ENCODE measurements around the gene C9orf50. TPM values are rescaled to one million over a fixed set of nuclear protein-coding genes. Genes with fewer than 3 reads are reported as not detected.

C9orf50 gene
- total and polyA plus RNA-seq, 2 donors = 0.28 TPM; not detected in 1

DNA sequence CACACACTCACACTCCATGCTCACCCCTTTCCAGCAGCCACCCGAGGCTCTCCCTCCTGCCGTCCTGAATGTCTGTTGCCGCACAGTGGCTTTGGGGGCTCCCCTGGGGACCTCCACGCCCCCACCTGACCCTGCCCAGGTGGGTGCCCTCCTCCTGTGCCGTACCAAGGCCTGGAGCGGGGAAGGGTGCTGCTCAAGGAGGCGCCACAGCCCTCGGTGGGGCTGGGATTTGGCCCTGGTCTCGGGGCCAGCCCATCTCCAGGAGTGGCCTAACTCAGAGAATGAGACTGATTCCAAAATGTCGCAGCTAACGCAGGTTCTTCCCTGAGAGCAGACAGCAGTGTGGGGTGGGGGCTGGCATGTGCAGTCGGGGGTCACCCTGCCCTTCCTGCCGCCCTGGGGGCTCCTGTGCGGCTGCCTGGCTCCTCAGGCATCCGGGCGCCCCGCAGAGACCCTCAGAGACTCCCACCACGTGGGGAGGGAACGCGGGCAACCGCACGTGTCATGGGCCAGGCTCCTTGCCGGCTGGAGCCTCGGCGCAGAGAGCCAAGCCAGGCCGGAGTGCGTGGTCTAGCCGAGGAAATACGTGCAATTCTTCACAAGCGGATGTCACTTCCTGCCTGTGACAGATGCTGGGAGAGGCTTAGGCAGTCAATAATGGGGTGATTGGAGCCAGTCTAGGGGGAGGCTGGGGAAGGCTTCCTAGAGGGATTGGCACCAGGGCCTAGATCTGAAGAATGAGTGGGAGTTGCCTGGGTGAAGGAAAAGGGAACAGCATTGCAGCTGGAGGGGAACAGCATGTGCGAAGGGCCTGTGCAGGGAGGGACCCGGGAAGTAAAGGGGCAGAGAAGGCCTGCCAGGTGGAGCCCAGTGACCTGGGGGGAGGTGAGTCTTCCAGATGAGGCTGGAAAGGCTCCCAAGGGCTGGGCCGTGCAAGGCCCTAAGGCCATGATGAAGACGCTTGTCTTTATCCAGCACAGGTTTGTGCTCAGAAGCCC is 44.1 kb downstream of the C9orf50 start:
- H3K4me3 ChIP-seq (ENCODE audit: low read depth, low read length) = no peak overlapping the region
- DNase-seq (ENCODE audit: extremely low spot score) = no peak
- H3K4me1 ChIP-seq (ENCODE audit: insufficient read depth) = no peaks in the 10 kb centered on the region
- 74% methylated on average over 34 of the region's 34 CpGs for WGBS
- no peaks in the 10 kb centered on the region for H3K36me3 ChIP-seq (ENCODE audit: insufficient read depth)
- H3K27ac ChIP-seq (ENCODE audit: low read depth) = no peak overlapping the region

DNA sequence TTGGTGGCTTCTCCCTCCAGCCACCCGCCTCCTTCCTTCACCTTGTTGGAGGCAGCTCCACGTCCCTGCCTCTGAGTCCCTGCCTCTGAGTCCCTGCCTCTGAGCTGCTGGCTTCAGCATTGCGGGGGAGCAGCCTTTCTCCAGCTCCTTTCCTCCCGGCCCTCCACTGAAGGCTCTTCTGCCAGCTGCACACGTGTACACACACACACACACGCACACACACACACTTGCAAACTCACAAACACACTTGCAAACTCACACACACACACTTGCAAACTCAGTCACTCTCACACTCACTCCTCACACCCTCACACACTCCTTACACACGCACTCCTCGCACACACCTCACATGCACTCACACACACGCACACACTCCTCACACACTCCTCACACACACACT is 45.1 kb downstream of the C9orf50 start:
- no peaks in the 10 kb centered on the region for H3K4me1 ChIP-seq (ENCODE audit: insufficient read depth)
- DNase-seq (ENCODE audit: extremely low spot score) = no peak
- H3K27ac ChIP-seq (ENCODE audit: low read depth) = no peak overlapping the region
- H3K4me3 ChIP-seq (ENCODE audit: low read depth, low read length) = no peak overlapping the region
- 65% methylated on average over 9 of the region's 9 CpGs for WGBS
- H3K36me3 ChIP-seq (ENCODE audit: insufficient read depth) = no peaks in the 10 kb centered on the region

DNA sequence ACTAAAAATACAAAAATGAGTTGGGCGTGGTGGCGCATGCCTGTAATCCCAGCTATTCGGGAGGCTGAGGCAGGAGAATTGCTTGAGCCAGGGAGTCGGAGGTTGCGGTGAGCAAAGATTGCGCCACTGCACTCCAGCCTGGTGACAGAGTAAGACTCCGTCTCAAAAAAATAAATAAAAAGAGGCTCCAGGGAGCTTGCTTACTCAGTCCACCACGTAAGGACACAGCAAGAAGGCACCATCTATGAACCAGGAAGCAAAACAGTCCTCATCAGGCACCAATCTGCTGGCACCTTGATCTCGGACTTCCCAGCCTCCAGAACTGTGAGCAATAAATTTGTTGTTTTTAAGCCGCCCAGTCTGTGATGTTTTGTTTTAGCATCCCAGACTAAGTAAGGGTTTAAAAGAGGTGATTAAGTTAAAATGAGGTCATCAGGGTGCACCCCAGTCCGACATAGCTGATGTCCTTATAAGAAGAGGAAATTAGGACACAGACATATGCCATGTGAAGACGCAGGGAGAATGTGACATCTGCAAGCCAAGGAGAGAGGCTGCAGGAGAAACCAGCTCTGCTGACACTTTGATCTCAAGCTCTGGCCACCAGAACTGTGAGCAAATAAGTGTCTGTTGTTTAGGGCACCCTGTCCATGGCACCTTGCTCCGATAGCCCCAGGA is 45.9 kb downstream of the C9orf50 start:
- H3K4me3 ChIP-seq (ENCODE audit: low read depth, low read length) = no peak overlapping the region
- WGBS = 62% methylated on average over 13 of the region's 13 CpGs
- DNase-seq (ENCODE audit: extremely low spot score) = no peak
- H3K27ac ChIP-seq (ENCODE audit: low read depth) = no peak overlapping the region
- no peaks in the 10 kb centered on the region for H3K4me1 ChIP-seq (ENCODE audit: insufficient read depth)
- H3K36me3 ChIP-seq (ENCODE audit: insufficient read depth) = no peaks in the 10 kb centered on the region

DNA sequence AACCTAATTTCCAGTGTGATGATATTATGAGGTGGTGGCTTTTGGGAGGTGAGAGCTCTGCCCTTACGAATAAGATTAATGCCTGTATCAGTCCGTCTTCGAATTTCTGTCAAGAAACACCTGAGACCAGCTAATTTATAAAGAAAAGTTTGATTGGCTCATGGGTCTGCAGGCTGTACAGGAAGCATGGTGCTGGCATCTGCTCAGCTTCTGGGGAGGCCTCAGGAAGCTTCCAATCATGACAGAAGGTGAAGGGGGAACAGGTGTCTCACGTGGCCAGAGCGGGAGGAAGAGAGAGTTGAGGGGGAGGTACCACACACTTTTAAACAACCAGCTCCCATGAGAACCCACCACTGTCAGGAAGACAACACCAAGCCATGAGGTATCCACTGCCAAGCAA is 46.9 kb downstream of the C9orf50 start:
- no peak overlapping the region for H3K4me3 ChIP-seq (ENCODE audit: low read depth, low read length)
- DNase-seq (ENCODE audit: extremely low spot score) = no peak
- H3K36me3 ChIP-seq (ENCODE audit: insufficient read depth) = no peaks in the 10 kb centered on the region
- no peak overlapping the region for H3K27ac ChIP-seq (ENCODE audit: low read depth)
- H3K4me1 ChIP-seq (ENCODE audit: insufficient read depth) = peaks cover 1% of the 10 kb centered on the region
- WGBS = 95% methylated on average over 5 of the region's 5 CpGs

DNA sequence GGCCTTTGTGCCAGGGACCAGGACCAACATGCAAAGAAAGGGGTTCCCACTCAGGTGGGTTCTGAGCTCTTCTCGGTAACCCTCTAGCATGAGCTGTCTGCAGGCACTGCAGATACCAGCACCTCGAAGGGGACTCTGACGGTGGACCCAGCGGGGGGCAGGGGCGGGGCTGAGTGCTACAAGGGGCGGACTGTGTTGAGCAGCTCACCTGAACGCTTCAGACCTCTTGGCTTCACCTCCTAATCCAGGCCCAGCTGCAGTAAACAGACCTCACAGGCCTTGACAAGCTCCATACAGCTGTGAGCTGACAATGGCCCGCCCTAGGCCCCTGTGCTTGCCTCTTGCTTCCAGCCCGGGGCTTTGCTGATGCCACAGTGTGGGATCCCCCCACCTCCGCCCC is 48.4 kb downstream of the C9orf50 start:
- no peak for DNase-seq (ENCODE audit: extremely low spot score)
- 84% methylated on average over 10 of the region's 10 CpGs for WGBS
- peaks cover 1% of the 10 kb centered on the region for H3K4me1 ChIP-seq (ENCODE audit: insufficient read depth)
- H3K36me3 ChIP-seq (ENCODE audit: insufficient read depth) = no peaks in the 10 kb centered on the region
- H3K27ac ChIP-seq (ENCODE audit: low read depth) = no peak overlapping the region
- H3K4me3 ChIP-seq (ENCODE audit: low read depth, low read length) = no peak overlapping the region

DNA sequence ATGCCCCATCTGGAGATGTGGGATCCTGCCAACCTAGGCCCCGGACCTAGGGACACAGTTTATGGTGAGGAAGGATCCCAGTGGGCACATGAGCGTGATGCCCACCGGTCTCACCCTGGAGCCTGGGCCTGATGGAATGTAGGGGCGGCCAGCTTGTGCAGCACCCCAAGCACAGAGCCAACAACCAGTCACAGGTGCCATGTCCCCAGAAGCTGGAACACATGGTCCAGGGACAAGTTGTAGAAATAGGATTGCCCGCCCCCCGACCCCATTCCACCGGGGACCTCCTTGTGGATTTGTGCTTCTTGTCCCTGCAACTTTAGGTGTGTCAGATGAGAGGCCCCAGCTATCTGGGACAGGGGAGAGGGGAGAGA is 48.9 kb downstream of the C9orf50 start:
- 95% methylated on average over 7 of the region's 7 CpGs for WGBS
- Histone ChIP-seq H3K36me3 (ENCODE audit: insufficient read depth) (no peaks in the 10 kb centered on the region), H3K27ac (ENCODE audit: low read depth) (no peak overlapping the region), H3K4me1 (ENCODE audit: insufficient read depth) (peaks cover 1% of the 10 kb centered on the region), H3K4me3 (ENCODE audit: low read depth, low read length) (no peak overlapping the region)
- DNase-seq (ENCODE audit: extremely low spot score) = no peak

DNA sequence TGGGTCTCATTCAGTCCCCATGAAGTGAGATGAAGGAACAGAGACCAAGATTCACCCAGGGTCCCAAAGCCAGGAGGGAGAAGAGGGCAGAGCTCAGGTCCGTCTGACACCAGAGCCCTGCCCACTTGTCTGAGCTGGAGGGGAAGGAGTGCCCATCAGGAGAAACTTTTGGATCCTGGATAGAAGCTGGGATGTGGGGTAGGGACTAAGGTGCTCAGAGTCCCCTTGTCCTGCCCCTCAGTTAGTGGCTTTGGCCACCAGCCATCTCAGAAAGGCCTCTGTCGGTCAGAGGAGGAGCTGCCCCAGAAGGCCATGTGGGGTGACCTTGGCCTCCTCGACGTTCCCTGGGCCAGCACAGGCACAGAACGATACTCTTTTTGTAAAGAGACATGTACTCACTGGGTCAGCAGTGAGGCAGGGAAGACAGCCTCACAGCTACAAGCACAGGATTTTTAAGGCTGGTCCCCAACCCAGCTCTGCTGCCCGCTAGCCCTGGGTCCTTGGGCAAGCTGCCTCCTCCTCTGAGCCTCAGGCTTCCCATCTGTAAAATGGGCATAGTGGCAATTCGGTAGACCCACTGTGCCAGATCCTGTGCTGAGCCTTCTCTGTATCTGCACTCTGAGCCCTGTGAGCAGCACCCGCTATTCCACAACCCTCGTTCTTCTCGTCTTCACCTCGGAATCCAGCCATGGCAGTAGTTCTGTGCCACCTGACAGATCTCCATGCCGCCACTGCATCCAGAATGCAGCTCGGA is 49.4 kb downstream of the C9orf50 start:
- H3K27ac ChIP-seq (ENCODE audit: low read depth) = no peak overlapping the region
- peaks cover 1% of the 10 kb centered on the region for H3K4me1 ChIP-seq (ENCODE audit: insufficient read depth)
- H3K36me3 ChIP-seq (ENCODE audit: insufficient read depth) = no peaks in the 10 kb centered on the region
- H3K4me3 ChIP-seq (ENCODE audit: low read depth, low read length) = no peak overlapping the region
- WGBS = 76% methylated on average over 13 of the region's 13 CpGs
- no peak for DNase-seq (ENCODE audit: extremely low spot score)

DNA sequence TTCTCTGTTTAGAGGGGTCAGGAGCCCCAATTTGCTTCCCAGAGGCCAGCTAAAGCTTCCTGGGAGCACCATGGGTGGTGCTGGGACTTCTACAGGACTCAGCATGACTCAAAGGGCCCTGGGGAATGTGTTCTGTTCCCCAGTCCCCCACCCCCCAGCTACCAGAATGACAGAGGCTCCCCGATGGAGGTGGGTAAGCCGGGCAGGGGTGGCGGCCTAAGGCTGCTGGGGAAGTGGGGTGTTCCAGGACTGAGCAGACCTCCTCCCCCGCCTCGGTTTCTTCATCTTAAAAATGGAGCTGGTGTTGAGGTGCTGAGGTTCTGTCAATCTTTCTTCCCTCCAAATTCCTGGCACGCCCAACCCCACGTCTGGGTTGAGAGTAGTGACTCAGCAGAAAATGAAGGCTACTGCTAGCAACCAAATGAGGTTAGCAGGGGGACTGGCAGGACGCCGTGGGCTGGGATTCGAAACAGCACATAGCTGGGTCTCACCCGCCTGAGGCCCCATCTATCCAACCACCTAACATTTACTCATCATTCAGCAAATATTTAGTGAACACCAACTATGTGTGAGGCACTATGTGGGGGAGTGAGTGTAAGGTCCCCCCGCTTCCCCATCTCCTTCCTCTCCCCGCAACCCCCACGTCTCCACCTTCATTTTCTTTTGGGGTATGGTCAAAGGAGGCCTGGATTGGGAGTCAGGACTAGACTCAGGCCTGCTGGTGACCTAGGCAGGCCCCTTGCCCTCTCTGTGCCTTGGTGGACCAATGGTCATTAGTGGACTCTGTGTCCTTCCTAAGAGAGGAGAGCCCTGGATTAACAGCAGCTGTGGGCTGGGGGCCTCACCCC is 50.2 kb downstream of the C9orf50 start:
- Histone ChIP-seq H3K36me3 (ENCODE audit: insufficient read depth) (no peaks in the 10 kb centered on the region), H3K4me3 (ENCODE audit: low read depth, low read length) (no peak overlapping the region), H3K27ac (ENCODE audit: low read depth) (peak overlapping the region; percentile 35), H3K4me1 (ENCODE audit: insufficient read depth) (peaks cover 1% of the 10 kb centered on the region)
- no peak for DNase-seq (ENCODE audit: extremely low spot score)
- 55% methylated on average over 14 of the region's 14 CpGs for WGBS

DNA sequence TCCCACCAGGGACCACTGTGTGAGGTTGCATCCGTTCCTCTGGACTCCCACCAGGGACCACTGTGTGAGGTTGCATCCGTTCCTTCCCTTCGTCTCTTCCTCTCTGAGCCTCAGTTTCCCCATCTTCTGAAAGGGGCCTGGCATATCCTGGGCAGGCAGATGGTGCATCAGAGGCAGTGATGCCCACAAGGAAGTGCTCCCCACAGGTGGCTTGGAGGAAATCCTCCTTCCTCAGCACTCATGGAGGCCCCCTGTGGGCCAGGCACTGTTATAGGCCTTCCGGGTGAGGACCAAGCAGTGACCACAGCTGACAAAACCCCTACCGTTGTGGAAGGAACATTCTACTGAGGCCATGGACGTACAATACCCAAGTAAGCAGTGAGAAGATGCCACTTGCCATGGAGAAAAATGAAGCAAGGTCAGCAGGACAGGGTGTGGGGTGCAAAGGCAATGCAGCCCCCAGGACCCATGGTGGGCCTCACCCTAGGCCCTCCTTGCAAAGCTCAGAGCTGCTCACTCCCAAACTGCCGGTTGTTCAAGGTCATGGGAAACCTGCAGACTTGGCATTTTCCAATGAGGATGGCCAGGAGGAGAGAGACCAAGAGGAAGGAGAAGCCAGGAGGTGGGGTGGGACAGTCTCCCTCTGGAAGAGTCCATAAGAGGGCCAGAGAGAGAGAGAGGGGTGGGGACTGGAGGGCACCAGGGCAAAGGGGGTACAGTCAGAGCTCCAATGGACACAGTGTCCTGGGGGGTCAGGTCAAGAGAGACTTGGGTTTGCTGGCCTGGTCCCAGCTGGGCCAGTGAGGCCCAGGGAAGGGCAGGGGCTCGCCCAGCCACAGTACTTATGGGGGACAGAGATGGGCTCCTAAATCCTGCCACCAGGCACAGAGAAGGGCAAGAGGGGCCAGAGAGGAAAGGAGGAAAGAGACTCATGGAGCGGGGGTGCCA is 51.1 kb downstream of the C9orf50 start:
- Histone ChIP-seq H3K4me1 (ENCODE audit: insufficient read depth) (peaks cover 1% of the 10 kb centered on the region), H3K4me3 (ENCODE audit: low read depth, low read length) (no peak overlapping the region), H3K36me3 (ENCODE audit: insufficient read depth) (no peaks in the 10 kb centered on the region), H3K27ac (ENCODE audit: low read depth) (peak overlapping the region; percentile 35)
- WGBS = 61% methylated on average over 9 of the region's 9 CpGs
- DNase-seq (ENCODE audit: extremely low spot score) = no peak

DNA sequence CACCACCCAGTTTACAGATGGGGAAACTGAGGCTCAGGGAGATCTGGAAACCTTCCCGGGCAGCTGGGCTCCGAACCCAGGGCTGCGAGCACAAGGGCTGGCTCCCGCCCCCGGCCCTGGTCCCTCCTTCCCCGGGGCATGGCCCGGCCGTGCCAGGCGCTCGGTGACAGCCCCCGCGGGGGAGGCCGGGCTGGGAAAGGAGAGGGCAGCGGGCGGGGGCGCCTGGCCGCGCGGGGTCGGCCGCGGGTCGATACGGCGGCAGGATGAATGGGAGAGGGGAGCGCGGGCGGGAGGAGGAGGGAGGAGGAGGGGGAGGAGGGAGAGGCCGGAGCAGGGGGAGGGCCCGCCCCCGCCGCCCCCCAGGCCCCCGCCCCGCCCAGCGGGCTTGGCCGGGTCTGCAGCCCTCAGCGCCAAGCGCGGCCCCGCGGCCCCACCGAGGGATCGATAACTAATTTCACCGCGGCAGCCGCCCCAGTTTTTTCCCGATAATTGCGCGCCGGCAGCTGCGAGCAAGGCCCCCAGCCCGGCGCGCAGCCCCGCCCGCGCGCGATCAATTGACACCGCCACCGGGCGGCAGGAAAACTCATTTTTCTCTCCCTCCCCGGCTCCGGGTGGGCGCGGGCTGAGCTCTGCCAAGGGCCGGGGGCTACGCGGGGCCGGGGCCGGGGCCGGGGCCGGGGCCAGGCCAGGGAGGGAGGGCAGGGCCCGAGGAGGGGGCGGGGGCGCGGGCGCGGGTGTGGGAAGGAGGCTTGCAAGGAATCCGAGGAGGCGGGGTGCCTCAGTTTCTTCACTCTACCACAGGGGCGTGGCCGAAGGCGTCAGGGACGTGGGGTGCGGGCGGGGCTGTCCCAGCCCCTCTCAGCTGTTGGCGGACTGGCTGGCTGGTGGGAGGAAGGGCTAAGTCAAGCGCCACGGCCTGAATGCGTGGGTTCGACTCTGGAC is 52.1 kb downstream of the C9orf50 start:
- peaks cover 1% of the 10 kb centered on the region for H3K4me1 ChIP-seq (ENCODE audit: insufficient read depth)

DNA sequence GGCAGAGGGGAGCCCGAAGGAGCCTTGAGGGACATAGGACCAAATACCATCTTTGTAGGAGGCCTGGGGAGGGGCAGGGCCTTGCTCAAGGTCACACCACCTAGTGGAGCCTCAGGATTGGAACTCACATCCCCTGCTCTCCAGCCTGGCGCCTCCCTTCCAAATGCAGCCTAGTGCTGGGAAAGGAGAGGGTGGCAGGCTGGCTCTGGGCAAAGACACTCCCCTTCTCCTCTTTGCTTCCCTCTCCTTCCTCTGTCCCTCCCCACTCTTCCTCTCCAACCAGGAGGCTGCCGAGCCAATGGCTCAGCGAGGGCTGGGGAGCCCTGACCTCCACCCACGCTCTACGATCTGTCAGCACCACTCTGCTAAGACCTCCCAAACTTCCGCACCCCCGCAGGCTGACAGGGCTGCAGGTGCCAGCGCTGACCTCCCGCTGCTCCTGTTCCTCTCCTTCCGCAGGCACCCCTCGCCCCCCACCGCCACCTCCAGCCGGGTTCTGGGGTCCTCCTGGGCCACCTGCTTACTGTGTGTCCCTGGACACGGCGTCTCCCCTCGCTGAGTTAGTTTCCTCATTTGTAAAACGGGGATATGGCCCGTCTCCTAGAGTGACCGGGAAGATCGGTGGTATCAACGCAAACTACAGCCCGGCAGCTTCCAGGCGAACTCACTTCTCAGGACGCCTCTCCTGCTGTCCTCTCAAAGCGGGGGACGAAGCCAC is 52.9 kb downstream of the C9orf50 start:
- WGBS = 5% methylated on average over 27 of the region's 27 CpGs
- Histone ChIP-seq H3K4me1 (ENCODE audit: insufficient read depth) (peaks cover 1% of the 10 kb centered on the region), H3K27ac (ENCODE audit: low read depth) (no peak overlapping the region), H3K36me3 (ENCODE audit: insufficient read depth) (no peaks in the 10 kb centered on the region), H3K4me3 (ENCODE audit: low read depth, low read length) (peak overlapping the region; percentile 41)
- no peak for DNase-seq (ENCODE audit: extremely low spot score)

More for the DNA sequence above, 52.1 kb downstream of the C9orf50 start:
- Histone ChIP-seq H3K36me3 (ENCODE audit: insufficient read depth) (no peaks in the 10 kb centered on the region), H3K27ac (ENCODE audit: low read depth) (peak overlapping the region; percentile 54), H3K4me3 (ENCODE audit: low read depth, low read length) (peak overlapping the region; percentile 41)
- DNase-seq (ENCODE audit: extremely low spot score) = no peak
- WGBS = 2% methylated on average over 88 of the region's 92 CpGs

All from urinary bladder (tissue), 4 donors.